Neural progenitor cell (in vitro differentiated cells): ENCODE results near the gene VWA3B.

Experiments used
- EZH2 ChIP-seq: fragments of 200-600 bp; sonication (generic); IDR thresholded peaks from 2 replicates; pipeline ENCODE4 v1.6.1; 2017; ENCODE audit warnings: antibody characterized with exemption, mild to moderate bottlenecking, moderate library complexity
- EZH2phosphoT487 ChIP-seq: fragments of 200-600 bp; sonication (generic); IDR thresholded peaks from 2 replicates; pipeline ENCODE4 v1.6.1; 2017; ENCODE audit warnings: antibody characterized with exemption
- TF ChIP-seq, protein P1 (sequence below): fragments of 200-600 bp; sonication (generic); IDR thresholded peaks from 2 replicates; pipeline ENCODE4 v1.5.1; 2017; ENCODE audit warnings: antibody characterized with exemption, mild to moderate bottlenecking

DNA sequence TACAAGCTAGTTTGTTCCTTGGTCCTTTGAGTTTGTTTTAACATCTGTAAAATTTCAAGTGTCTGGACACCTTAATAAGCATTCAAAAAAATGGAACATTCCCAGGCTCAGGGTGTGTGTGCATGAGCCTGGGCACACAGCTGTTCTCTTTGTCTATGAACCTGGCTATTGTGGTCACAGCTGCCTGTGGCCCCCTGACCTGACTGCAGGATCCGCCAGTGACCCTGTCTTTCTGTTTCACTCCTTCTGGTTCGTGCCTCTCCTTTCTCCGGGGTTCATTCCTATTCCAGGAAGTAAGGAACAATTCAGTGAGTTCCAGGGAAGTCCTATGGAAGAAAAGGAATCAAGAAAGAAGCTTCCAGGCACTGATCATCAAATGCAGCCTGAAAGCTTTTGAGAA, 35.6 kb downstream of the VWA3B start:
- TF ChIP-seq, protein P1, sequence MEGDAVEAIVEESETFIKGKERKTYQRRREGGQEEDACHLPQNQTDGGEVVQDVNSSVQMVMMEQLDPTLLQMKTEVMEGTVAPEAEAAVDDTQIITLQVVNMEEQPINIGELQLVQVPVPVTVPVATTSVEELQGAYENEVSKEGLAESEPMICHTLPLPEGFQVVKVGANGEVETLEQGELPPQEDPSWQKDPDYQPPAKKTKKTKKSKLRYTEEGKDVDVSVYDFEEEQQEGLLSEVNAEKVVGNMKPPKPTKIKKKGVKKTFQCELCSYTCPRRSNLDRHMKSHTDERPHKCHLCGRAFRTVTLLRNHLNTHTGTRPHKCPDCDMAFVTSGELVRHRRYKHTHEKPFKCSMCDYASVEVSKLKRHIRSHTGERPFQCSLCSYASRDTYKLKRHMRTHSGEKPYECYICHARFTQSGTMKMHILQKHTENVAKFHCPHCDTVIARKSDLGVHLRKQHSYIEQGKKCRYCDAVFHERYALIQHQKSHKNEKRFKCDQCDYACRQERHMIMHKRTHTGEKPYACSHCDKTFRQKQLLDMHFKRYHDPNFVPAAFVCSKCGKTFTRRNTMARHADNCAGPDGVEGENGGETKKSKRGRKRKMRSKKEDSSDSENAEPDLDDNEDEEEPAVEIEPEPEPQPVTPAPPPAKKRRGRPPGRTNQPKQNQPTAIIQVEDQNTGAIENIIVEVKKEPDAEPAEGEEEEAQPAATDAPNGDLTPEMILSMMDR, result no peak
- no peak for TF ChIP-seq EZH2phosphoT487
- TF ChIP-seq EZH2, result no peak
